Measurements from ENCODE around the gene NUBP2.

DNA sequence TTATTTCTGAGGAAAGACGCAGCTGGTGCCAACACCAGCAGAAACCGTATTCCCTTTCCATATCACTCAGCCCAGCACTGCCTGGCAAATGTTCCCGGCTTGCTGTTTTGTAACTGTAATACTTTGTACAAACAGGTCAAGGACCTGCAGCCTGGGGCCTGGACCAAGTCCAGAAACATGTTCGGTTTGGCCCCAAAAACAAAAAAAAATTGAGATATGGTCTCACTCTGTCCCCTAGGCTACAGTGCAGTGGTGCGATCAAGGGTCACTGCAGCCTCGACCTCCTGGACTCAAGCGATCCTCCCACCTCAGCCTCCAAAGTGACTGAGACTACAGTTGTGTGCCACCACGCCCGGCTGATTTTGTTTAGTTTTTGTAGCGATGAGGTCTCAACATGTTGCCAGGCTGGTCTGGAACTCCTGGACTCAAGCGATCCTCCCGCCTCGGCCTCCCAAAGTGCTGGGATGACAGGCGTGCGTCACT lies 42.7 kb downstream of the NUBP2 start:
- TF ChIP-seq CTCF (conservative IDR thresholded peaks at IDR 0.05): no peak
- TF ChIP-seq ZFX (IDR thresholded peaks at IDR 0.05): no peak
